GM13977 (cell line): ENCODE measurements around the gene SLC44A5.
"Not testable (repeated sequence)": the region's sequence is repeated elsewhere in the genome, so short reads cannot be mapped to it uniquely, and the experiment has no call there.

ENCODE experiments used
- DNase-seq: peaks from one replicate; pipeline ENCODE4 v3.0.0; 2012; ENCODE audit warnings: low spot score
- in situ Hi-C: fragments of 300-500 bp; cut with MboI; formaldehyde crosslinking; loops from one replicate; pipeline ENCODE4 v1.12.0; 2022; ENCODE audit warnings: low sequenced_read_pairs, low pct_unique_long_range_greater_than_20kb, mixed read lengths, inconsistent platforms; ENCODE audit not compliant: unreplicated experiment
- TF ChIP-seq, protein P1 (sequence below): IDR thresholded peaks from 2 replicates; pipeline ENCODE4 v1.5.1; 2012; ENCODE audit warnings: mild to moderate bottlenecking, control low read depth; ENCODE audit not compliant: insufficient read depth; ENCODE audit errors: extremely low read depth, missing control alignments

Gene SLC44A5

GRCh38 chr1:75611014-75611413 lies at the start of gene SLC44A5:
SLC44A5 (minus strand) TSS chr1:75611114; CDS start chr1:75541447, 69,667 bp downstream.
- in situ Hi-C loops: no loop called here
- TF ChIP-seq, protein P1, sequence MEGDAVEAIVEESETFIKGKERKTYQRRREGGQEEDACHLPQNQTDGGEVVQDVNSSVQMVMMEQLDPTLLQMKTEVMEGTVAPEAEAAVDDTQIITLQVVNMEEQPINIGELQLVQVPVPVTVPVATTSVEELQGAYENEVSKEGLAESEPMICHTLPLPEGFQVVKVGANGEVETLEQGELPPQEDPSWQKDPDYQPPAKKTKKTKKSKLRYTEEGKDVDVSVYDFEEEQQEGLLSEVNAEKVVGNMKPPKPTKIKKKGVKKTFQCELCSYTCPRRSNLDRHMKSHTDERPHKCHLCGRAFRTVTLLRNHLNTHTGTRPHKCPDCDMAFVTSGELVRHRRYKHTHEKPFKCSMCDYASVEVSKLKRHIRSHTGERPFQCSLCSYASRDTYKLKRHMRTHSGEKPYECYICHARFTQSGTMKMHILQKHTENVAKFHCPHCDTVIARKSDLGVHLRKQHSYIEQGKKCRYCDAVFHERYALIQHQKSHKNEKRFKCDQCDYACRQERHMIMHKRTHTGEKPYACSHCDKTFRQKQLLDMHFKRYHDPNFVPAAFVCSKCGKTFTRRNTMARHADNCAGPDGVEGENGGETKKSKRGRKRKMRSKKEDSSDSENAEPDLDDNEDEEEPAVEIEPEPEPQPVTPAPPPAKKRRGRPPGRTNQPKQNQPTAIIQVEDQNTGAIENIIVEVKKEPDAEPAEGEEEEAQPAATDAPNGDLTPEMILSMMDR: no peak
- no peak for DNase-seq

GRCh38 chr1:75655931-75656330 lies 45.0 kb upstream of the SLC44A5 start:
- in situ Hi-C loops: no loop called here
- TF ChIP-seq, protein P1: no peak
- no peak for DNase-seq

GRCh38 chr1:75647183-75647582 lies 36.3 kb upstream of the SLC44A5 start:
- in situ Hi-C loops, DNase-seq: not testable (repeated sequence)

DNA sequence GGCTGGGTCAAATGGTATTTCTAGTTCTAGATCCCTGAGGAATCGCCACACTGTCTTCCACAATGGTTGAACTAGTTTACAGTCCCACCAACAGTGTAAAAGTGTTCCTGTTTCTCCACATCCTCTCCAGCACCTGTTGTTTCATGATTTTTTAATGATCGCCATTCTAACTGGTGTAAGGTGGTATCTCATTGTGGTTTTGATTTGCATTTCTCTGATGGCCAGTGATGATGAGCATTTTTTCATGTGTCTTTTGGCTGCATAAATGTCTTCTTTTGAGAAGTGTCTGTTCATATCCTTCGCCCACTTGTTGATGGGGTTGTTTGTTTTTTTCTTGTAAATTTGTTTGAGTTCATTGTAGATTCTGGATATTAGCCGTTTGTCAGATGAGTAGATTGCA lies 34.2 kb upstream of the SLC44A5 start:
- DNase-seq, in situ Hi-C loops: not testable (repeated sequence)

- in situ Hi-C loops: no loop called here
- TF ChIP-seq, protein P1: no peak
- no peak for DNase-seq
Observed at GRCh38 chr1:75643460-75643859, 32.5 kb upstream of the SLC44A5 start.

- DNase-seq: no peak
- in situ Hi-C loops: no loop called here
- TF ChIP-seq, protein P1: no peak
Observed at GRCh38 chr1:75641325-75641724, 30.4 kb upstream of the SLC44A5 start.

GRCh38 chr1:75640137-75640536 lies 29.2 kb upstream of the SLC44A5 start:
- in situ Hi-C loops: no loop called here

DNA sequence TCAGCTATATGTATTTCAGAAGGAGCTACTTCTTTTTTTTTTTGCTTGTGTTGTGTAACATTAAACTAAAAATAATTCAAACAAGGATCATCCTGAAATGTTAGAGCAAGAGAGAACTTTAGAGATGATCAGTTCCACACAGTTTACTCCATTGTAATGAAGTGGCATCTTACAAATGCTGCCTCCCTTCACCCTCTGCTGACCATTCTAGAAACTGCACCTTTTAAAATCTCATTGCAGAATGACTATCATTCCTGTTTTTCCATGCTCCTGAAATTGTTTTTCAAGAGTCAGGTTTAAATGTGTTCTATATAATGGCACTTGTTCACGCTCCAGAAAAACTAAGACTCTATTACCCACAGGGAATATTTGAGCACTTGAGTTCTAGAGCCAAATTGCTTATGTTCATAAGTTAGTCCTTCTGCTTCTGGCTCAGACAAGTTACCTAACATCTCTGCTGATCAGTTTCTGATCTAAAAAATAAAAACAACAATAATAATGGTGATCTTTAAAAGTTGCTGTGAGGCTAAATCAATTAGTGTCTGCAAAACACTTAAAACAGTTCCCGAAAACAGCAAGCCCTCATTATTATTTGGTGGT lies 21.5 kb upstream of the SLC44A5 start:
- in situ Hi-C loops: no loop called here
- no peak for DNase-seq
- TF ChIP-seq, protein P1: peak; percentile 73

More at GRCh38 chr1:75640137-75640536, 29.2 kb upstream of the SLC44A5 start:
- no peak for DNase-seq
- TF ChIP-seq, protein P1: no peak
